SIG-M5 treated with dmso at 0.1 percent for 504 hours (cell line): ENCODE data around the gene RBM22.
"Not testable (repeated sequence)": the region's sequence is repeated elsewhere in the genome, so short reads cannot be mapped to it uniquely, and the experiment has no call there.

Experiments used
- DNase-seq: peaks from one replicate; lab custom pipeline; 2025; ENCODE audit not compliant: unreplicated experiment; lab: John Stamatoyannopoulos, UW

Gene RBM22

DNA sequence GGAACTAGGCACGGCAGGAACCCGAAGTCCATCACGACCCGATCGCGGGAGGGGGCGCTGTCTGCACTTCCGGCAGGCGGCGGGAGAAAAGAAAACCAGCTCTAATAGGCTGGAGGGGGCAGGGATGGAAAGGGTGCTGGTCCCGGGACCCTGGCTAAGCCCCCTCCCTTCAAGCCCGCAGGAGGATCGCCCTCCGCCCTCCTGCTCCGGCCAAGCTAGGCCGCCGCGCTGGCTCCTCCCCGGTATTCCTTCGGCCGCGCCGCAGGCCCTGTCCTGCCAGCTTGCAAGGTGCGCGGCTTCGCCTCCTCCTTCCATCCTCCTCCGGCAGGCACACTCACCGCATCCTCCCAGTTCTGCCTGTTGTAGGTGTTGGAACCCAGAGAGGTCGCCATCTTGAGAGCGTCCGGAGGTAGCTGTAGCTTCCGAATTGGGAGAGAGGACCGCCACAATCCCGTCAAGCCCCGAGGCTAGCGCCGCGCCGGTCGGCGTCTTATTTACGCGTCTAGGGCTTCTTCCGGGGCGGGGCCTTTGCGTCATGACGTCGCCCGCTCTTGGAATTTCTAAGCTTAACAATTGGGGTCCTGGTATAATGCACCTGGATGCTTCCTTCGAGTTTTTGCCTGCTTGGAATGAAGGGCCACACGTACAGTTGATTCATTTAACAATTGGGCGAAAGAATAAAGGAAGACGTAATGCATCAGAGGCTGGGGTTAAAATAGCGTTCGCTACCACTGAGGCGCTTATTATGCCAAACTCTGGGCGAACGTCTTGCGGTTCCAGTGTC, at the start of gene RBM22:
Gene RBM22 (minus strand): TSS at position 469 of the 784 bp plus-strand sequence. CDS start 77 bp downstream, at position 392.
- peak; percentile 91 for DNase-seq

DNA sequence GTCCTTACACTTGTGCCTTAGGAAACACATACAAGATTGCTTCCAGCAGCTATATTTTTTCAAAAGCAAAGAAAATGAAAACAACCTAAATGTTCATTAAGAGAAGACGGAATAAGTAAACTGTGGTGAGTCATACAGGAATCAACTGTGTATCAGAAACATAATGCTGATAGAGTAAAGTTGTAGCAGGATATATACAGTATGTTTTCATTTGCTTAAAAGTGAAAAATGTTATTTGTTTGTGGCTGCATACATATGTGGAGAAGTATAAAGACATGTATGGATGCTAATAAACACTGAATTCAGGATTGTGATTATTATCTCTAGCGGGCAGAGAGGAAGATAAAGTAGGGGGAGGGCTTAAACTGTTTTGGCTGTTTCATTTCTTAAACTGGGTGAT, 49.6 kb upstream of the RBM22 start:
- DNase-seq, result no peak

- DNase-seq, result not testable (repeated sequence)
Observed at GRCh38 chr5:150743142-150743488, 42.3 kb upstream of the RBM22 start.

DNA sequence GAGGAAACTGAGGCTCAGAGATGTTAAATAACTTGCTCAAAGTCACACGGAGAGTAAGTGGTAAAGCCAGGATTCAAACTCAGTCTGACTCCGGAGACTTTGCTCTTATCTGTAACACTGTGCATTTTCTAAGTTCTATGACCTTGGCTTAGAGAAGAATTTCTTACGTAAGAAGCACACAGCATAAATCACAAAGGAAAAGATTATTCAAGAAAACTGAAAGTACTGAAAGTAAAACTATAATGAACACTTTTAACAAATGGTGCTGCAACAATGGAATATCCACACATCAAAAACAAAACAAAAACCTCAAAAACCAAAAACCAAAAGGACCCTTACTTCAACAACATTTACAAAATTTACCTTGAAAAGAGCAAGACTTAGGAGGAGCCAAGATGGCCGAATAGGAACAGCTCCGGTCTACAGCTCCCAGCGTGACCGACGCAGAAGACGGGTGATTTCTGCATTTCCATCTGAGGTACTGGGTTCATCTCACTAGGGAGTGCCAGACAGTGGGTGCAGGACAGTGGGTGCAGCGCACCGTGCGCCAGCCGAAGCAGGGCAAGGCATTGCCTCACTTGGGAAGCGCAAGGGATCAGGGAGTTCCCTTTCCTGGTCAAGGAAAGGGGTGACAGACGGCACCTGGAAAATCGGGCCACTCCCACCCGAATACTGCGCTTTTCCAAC, 41.7 kb upstream of the RBM22 start:
- not testable (repeated sequence) for DNase-seq

DNA sequence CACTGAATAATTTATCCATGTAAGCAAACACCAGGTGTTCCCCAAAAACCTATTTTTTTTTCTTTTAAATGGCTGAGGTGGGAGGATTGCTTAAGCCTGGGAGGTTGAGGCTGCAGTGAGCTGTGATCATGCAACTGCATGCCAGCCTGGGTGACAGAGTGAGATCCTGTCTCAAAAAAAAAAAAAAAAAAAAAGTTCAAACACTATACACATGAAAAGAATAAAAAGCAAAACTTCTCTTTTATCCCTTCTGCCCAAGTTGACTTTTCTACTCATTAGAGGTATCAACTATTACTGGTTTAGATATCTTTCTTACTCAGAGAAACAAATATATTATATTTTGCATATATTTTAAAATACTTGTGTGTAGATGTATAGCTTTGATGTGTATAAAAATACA, 40.1 kb upstream of the RBM22 start:
- no peak for DNase-seq

- DNase-seq, result no peak
Observed at GRCh38 chr5:150738862-150739261, 38.0 kb upstream of the RBM22 start.

- peak; percentile 88 for DNase-seq
Observed at GRCh38 chr5:150734579-150735384, 33.9 kb upstream of the RBM22 start.

- no peak for DNase-seq
Observed at GRCh38 chr5:150731669-150732242, 30.9 kb upstream of the RBM22 start.

GRCh38 chr5:150729859-150730258, 29.0 kb upstream of the RBM22 start:
- no peak for DNase-seq

DNA sequence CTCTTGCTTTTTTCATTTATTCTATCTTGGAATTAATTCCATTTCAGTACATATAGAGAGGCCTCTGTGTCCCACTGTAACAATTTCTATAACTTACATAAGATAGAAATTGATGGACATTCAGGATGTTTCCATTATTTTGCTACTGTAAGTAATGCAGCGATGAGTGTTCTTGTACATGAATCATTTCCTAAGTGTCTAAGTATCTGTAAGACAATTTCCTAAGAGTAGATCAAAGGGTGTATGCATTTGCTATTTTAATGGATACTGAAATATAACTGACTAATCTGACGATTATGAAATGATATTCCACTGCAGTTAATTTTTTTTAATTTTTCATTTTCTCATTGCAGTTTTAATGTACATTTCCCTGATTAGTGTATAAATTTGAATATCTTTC, 23.0 kb upstream of the RBM22 start:
- no peak for DNase-seq

- DNase-seq, result peak; percentile 28
Observed at GRCh38 chr5:150710165-150710564, 9.3 kb upstream of the RBM22 start.

DNA sequence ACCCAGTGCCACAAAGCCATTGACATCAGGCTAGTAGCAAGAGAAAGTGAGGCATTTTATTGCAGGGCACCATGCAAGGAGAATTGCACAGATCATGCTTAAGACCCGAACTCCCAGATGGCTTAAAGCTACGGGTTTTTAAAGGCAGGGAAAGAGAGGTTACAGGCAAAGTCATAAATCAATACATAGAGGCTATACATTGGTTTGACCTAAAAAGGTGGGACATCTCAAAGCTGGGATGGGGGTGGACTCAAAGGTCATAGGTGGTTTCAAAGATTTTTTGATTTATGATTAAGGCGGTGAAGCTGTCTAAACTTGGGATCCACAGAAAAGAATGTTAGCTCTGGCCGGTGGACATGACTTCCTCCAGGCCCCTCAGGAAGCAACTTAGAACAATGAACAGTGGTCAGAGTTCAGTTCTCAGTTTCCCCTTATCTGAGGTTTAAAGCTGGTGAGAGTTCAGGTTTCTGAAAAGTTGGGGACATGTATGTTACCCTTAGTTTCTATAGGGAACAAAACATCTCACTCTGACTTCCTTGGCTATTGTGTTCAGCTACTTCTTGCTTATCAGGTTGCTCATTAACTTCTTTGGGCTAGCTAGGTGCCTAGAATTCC, 6.0 kb upstream of the RBM22 start:
- no peak for DNase-seq

DNA sequence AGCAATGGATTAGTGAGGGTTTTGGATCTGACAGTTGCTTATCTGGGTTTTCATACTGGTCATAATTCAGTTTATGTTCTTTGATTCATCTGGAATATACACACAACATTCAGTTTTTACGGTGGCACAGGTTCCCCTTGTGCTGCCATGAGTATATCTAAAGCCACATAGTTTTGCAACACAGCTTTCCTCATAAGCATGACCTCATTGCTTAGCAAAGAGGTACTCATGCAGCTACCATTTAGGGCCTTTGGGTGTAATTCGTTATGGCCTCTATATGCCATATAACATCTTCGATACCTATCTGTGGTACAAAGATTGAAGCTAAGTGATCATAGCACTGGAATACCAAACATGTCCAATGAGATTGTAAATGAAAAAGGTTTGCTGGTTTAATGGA, 2.9 kb upstream of the RBM22 start:
- peak; percentile 36 for DNase-seq

DNA sequence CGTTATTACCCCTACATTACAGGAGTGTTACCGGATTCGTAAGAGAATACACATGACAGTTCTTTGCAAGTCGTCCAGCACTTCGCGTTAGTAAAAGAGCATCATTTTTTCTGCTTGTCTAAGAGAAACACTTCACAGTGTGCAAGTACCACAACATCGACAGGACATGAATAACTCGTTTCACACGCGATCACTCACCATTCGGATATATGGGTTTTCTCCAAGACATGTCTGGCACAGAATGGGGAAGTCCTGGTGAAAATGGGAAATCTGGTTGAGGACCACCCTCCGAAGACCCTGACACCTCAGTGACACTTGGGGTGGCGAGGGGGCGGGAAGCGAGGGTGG, 642 bp downstream of the RBM22 start:
- DNase-seq, result no peak

DNA sequence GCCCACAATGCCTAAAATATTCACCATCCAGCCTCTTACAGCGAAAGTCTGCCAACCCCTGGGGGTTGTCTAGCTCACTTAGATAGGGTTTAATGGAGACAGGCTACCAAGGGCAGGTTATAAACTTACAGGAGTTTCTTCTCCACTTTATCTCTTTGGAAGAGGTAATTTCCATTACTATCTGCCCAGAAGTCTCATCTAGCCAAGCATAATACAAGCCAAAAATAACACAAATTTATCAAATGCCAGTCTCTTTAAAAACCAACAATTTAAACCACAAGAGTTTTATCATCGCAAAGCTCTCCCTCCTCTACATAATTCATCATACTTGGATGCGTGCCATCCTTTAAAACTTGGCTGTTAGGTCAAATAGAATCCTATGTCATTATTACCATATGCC, 6.2 kb downstream of the RBM22 start:
- DNase-seq, result no peak

DNA sequence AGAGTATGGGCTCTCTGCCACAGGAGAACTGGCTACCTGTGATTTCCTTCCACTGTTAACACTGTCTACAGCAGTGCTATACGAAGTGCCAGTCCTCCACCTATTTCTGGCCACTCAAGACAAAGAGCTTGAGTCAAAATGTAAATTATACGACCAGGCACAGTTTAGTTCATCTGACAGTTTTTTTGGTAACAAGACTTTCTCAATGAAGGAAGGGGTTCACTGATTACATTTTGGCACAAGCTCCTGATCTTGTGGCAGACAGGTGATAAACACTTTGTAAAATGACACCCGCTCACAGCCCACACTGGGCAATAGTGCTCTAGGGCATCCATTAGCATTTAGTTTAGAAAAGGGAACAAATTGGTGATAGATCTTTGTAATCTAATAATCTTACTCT, 8.6 kb downstream of the RBM22 start:
- no peak for DNase-seq

- no peak for DNase-seq
Observed at GRCh38 chr5:150690760-150691159, 10.1 kb downstream of the RBM22 start.

DNA sequence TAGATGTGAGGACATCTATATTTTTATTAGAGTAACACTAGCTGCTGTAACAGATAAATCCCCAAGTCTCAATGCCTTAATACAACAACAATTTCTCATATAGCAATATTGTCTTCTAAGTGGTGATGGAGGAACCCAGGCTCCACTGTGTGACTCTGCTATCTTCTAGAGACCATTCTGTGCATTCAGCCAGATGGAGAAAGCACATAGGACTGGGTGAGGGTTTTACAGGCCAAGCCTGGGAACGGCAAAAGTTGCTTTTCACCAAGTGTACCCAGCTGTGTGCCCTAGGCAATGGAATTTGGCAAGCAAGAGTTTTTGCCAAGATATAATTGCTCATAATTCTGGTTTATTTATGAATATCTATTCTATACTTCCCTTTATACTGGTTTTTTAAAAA, 11.7 kb downstream of the RBM22 start:
- no peak for DNase-seq

- no peak for DNase-seq
Observed at GRCh38 chr5:150676578-150676977, 24.3 kb downstream of the RBM22 start.

DNA sequence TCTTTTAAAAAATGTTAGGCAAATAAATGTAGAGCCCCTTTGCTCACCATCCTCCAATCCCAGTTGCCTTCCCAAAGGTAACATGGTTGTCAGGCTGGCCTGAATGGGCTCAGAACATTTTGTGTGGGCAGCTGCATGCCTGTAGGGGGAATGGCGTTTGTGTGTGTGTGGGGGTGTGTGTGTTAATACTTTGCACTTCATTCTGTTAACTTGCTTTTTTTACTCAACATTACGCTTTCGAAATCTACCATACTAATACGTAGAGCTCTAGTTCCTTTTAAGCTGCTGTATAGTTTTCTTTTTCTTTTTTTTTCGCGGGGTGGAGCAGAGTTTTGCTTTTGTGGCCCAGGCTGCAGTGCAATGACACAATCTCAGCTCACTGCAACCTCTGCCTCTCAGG, 25.8 kb downstream of the RBM22 start:
- peak; percentile 62 for DNase-seq

DNA sequence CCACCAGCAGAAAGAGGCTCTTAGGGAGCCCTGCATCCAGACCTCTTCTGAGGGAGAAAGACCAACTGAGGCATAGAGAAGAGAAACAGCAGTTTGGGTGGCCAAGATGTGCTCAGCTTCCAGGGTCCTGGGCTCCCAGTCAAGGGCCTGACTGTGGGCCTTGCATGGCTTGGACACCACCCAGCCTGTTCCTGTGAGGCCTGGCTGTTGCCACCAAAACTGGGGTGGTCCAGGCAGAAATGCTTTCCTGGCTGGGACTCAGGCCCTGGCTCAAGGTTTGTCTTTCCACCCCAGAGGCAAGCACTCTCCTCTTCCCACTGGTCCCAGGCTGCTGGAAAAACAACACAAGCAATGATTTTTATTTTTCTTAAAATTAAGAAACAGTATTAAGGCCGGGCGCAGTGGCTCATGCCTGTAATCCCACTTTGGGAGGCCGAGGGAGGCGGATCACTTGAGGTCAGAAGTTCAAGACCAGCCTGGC, 26.5 kb downstream of the RBM22 start:
- DNase-seq, result no peak
